Small intestine (tissue), 7 donors: ENCODE measurements around the gene ATXN2. TPM values are rescaled to one million over a fixed set of nuclear protein-coding genes. Genes with fewer than 3 reads are reported as not detected.
A peak's percentile ranks its signal among the peaks of the same experiment; 100 is the strongest.
"Not testable (repeated sequence)": the region's sequence is repeated elsewhere in the genome, so short reads cannot be mapped to it uniquely, and the experiment has no call there.

Experiments
- DNase-seq, 2 donors: peaks; one replicate each; pipeline versions ENCODE4 v3.0.0 to v3.0.0-alpha.2; 2013
- FAIRE-seq: peaks from 2 replicates; lab custom pipeline; 2012; peaks lifted over from hg19 to GRCh38; lab: Jason Lieb, UNC
- H3K27ac ChIP-seq, 3 donors: one replicate each; pipeline ENCODE4 v1.5.1; 2013; ENCODE audit warnings: low read length in 2 of 3, mild to moderate bottlenecking in 2 of 3, control low read depth in 1 of 3, inconsistent platforms in 1 of 3, low read depth in 1 of 3, moderate library complexity in 1 of 3
- H3K27me3 ChIP-seq, 3 donors: one replicate each; pipeline ENCODE4 v1.6.1; 2013; ENCODE audit warnings: low read length in 3 of 3, inconsistent platforms in 1 of 3; ENCODE audit not compliant: control insufficient read depth in 3 of 3, insufficient read depth in 3 of 3
- H3K36me3 ChIP-seq, 3 donors: one replicate each; pipeline ENCODE4 v1.6.1; 2013; ENCODE audit warnings: low read length in 3 of 3, inconsistent platforms in 1 of 3, low read depth in 1 of 3, mild to moderate bottlenecking in 1 of 3, moderate library complexity in 1 of 3; ENCODE audit not compliant: control insufficient read depth in 3 of 3, insufficient read depth in 2 of 3
- H3K4me1 ChIP-seq, 3 donors: one replicate each; pipeline ENCODE4 v1.6.1; 2013; ENCODE audit warnings: low read length in 2 of 3, inconsistent platforms in 1 of 3, low read depth in 1 of 3, mild to moderate bottlenecking in 1 of 3, moderate library complexity in 1 of 3; ENCODE audit not compliant: control insufficient read depth in 3 of 3, insufficient read depth in 2 of 3
- H3K4me3 ChIP-seq, 3 donors: one replicate each; pipeline ENCODE4 v1.5.1; 2013; ENCODE audit warnings: low read length in 3 of 3, control low read depth in 1 of 3, inconsistent platforms in 1 of 3, low read depth in 1 of 3, mild to moderate bottlenecking in 1 of 3, moderate library complexity in 1 of 3
- H3K9me3 ChIP-seq, 2 donors: one replicate each; pipeline ENCODE4 v1.6.1; 2013; ENCODE audit warnings: low read depth in 1 of 2, low read length in 1 of 2; ENCODE audit not compliant: control insufficient read depth in 2 of 2, insufficient read depth in 1 of 2
- WGBS, 3 donors: extraction: QIAGEN DNeasy Blood & Tissue Kit; methylation state at CpG; one replicate each; pipeline ENCODE4 v1.1.7; 2013; 5-methylcytosine and 5-hydroxymethylcytosine counted together
- polyA plus RNA-seq, 4 donors: library from polyadenylated mRNA; stranded (reverse) in 3 of 4; unstranded in 1 of 4; fragments of 200-250 nt in 3 of 4; fragments of 120-200 nt in 1 of 4; gene quantifications; one replicate each; pipeline versions ENCODE4 v1.2.1 to v1.2.3, GENCODE V29; 2013
- donor health status: healthy with polysubstance abuse.
- donor health status: control.
- donor health status: control.
- donor health status: Bipolar disorder and iron deficiency.
- donor health status: healthy.

Gene ATXN2
- polyA plus RNA-seq, 4 donors, result 8.6 to 41.9 (median 14.7) TPM

- H3K36me3 ChIP-seq, result peaks cover 0 to 11% (median 0%) of the 10 kb centered on the region in 3 donors
- WGBS, 3 donors, result 73 to 89% (median 87%) methylated on average over 6 of the region's 6 CpGs
- H3K27me3 ChIP-seq, result no peaks in the 10 kb centered on the region
- DNase-seq (no peak), FAIRE-seq (no peak)
- no peak overlapping the region for H3K4me3 ChIP-seq
- no peaks in the 10 kb centered on the region for H3K9me3 ChIP-seq
- H3K27ac ChIP-seq, result no peak overlapping the region
- peaks cover 0 to 7% (median 0%) of the 10 kb centered on the region in 3 donors for H3K4me1 ChIP-seq
Measured at GRCh38 chr12:111556676-111557075, 42.4 kb downstream of the ATXN2 start.

GRCh38 chr12:111555313-111555712, 43.8 kb downstream of the ATXN2 start:
- not testable (repeated sequence) for DNase-seq, H3K36me3 ChIP-seq, H3K27ac ChIP-seq, FAIRE-seq, H3K9me3 ChIP-seq, H3K4me3 ChIP-seq, H3K4me1 ChIP-seq, H3K27me3 ChIP-seq
- WGBS, 3 donors, result 52 to 64% (median 62%) methylated on average over 3 of the region's 3 CpGs

GRCh38 chr12:111546758-111547383, 52.2 kb downstream of the ATXN2 start:
- FAIRE-seq (no peak), DNase-seq (no peak)
- H3K27me3 ChIP-seq, result no peaks in the 10 kb centered on the region
- H3K27ac ChIP-seq, result no peak overlapping the region
- H3K9me3 ChIP-seq, result no peaks in the 10 kb centered on the region
- no peaks in the 10 kb centered on the region for H3K4me1 ChIP-seq
- WGBS, 3 donors, result 85 to 89% (median 86%) methylated on average over 8 of the region's 8 CpGs
- no peak overlapping the region for H3K4me3 ChIP-seq
- H3K36me3 ChIP-seq, result peaks cover 2 to 46% (median 11%) of the 10 kb centered on the region in 3 donors

DNA sequence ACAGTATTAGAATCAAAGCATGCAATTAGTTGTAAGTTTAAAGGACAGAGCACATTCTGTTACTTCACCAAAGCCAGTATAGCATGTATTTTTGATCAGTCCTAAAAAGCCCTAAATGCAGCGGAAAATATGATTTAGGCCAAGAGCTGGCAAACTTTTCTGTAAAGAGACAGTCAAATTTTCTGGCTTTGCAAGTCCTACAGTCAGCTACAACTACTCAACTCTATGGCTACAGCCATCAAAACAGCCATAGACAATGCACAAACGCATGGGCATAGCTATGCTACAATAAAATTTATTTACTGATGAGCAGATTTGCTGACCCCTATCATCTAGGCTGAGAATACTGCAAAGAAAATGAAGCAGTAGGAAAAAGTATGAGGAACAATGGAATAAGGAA, 52.9 kb downstream of the ATXN2 start:
- no peak overlapping the region for H3K4me3 ChIP-seq
- no peaks in the 10 kb centered on the region for H3K9me3 ChIP-seq
- H3K36me3 ChIP-seq, result peaks cover 2 to 46% (median 11%) of the 10 kb centered on the region in 3 donors
- no peaks in the 10 kb centered on the region for H3K4me1 ChIP-seq
- DNase-seq, result no peak
- H3K27ac ChIP-seq, result no peak overlapping the region
- no peaks in the 10 kb centered on the region for H3K27me3 ChIP-seq
- WGBS, 3 donors, result 89 to 99% (median 95%) methylated on average over 2 of the region's 2 CpGs
- no peak for FAIRE-seq

GRCh38 chr12:111544032-111544431, 55.1 kb downstream of the ATXN2 start:
- WGBS, 3 donors, result 95 to 100% (median 100%) methylated on average over 1 of the region's 1 CpG
- H3K27me3 ChIP-seq, result no peaks in the 10 kb centered on the region

DNA sequence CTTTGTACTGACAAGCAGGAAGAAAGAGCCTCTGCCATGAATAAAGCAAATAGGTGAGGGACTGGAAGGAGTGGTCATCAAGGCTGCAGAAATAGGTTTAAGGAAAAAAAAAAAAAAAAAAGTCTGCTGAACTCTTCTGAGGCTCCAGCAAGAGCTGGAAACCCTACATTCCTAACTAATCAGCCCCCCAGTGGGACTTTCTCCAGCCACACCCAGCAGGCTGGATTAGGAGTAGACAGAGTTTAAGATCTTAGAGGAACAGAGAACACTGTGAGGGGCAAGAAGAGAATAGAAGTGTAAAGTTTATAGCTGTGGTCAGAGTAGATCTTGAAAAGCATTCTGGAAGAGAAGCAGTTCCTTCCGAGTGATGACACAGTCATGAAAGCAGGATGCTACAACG, 66.4 kb downstream of the ATXN2 start:
- no peaks in the 10 kb centered on the region for H3K27me3 ChIP-seq
- no peak for FAIRE-seq
- H3K9me3 ChIP-seq, result no peaks in the 10 kb centered on the region
- DNase-seq, result no peak
- no peak overlapping the region for H3K27ac ChIP-seq
- H3K4me3 ChIP-seq, result no peak overlapping the region
- H3K4me1 ChIP-seq, result no peaks in the 10 kb centered on the region
- 92 to 96% (median 94%) methylated on average over 2 of the region's 2 CpGs for WGBS, 3 donors
- peaks cover 4 to 39% (median 5%) of the 10 kb centered on the region in 3 donors for H3K36me3 ChIP-seq

More at GRCh38 chr12:111544032-111544431, 55.1 kb downstream of the ATXN2 start:
- Histone ChIP-seq H3K4me1 (no peaks in the 10 kb centered on the region), H3K9me3 (no peaks in the 10 kb centered on the region), H3K4me3 (no peak overlapping the region), H3K36me3 (peaks cover 2 to 41% (median 9%) of the 10 kb centered on the region in 3 donors), H3K27ac (no peak overlapping the region)
- FAIRE-seq (no peak), DNase-seq (no peak)

- FAIRE-seq, result no peak
- H3K4me1 ChIP-seq, result no peaks in the 10 kb centered on the region
Measured at GRCh38 chr12:111529424-111530368, 69.4 kb downstream of the ATXN2 start.

GRCh38 chr12:111523587-111524167, 75.4 kb downstream of the ATXN2 start:
- WGBS, 3 donors, result 95 to 98% (median 96%) methylated on average over 5 of the region's 5 CpGs
- Histone ChIP-seq H3K36me3 (peaks cover 4 to 40% (median 19%) of the 10 kb centered on the region in 3 donors), H3K27ac (no peak overlapping the region), H3K4me1 (peaks cover 0 to 5% (median 0%) of the 10 kb centered on the region in 3 donors), H3K9me3 (no peaks in the 10 kb centered on the region), H3K27me3 (no peaks in the 10 kb centered on the region), H3K4me3 (no peak overlapping the region)
- FAIRE-seq, result no peak
- no peak for DNase-seq

More at GRCh38 chr12:111529424-111530368, 69.4 kb downstream of the ATXN2 start:
- Histone ChIP-seq H3K36me3 (peaks cover 4 to 29% (median 8%) of the 10 kb centered on the region in 3 donors), H3K27ac (no peak overlapping the region), H3K27me3 (no peaks in the 10 kb centered on the region), H3K9me3 (no peaks in the 10 kb centered on the region), H3K4me3 (no peak overlapping the region)
- 50 to 55% (median 52%) methylated on average over 8 of the region's 8 CpGs for WGBS, 3 donors
- DNase-seq, result peak; percentile 50 to 60
